ENCODE results near the gene MS4A1.

GRCh38 chr11:60455531-60456042 lies at the start of gene MS4A1:
- TF ChIP-seq SIN3A (IDR thresholded peaks at IDR 0.05; ENCODE audit: borderline replicate concordance, low read depth, low read length) (no peak), FOXM1 (IDR thresholded peaks at IDR 0.05; ENCODE audit: low read depth) (no peak), CTCF (IDR thresholded peaks at IDR 0.05) (no peak), EP300 (IDR thresholded peaks at IDR 0.05; ENCODE audit: borderline replicate concordance in 1 of 2, low read depth in 1 of 2, low read length in 1 of 2) (no peak), REST (IDR thresholded peaks at IDR 0.05; ENCODE audit: low read depth, low read length) (no peak), TCF12 (IDR thresholded peaks at IDR 0.05) (no peak), TAF1 (IDR thresholded peaks at IDR 0.05; ENCODE audit: borderline replicate concordance, low read depth, low read length) (no peak), NFIC (IDR thresholded peaks at IDR 0.05; ENCODE audit: borderline replicate concordance) (no peak), ELF1 (IDR thresholded peaks at IDR 0.05) (no peak), JUND (IDR thresholded peaks at IDR 0.05) (no peak)
